HepG2 (cell line): ENCODE results near the gene IL1A. TPM values are rescaled to one million over a fixed set of nuclear protein-coding genes. Genes with fewer than 3 reads are reported as not detected.

ENCODE experiments used
- BORCS8-MEF2B ChIP-seq: sonication (generic); formaldehyde crosslinking; IDR thresholded peaks from 2 replicates; pipeline ENCODE4 v1.8.0; 2022; ENCODE audit warnings: mild to moderate bottlenecking, missing genetic modification reagents
- ELF1 ChIP-seq: sonication (generic); formaldehyde crosslinking; IDR thresholded peaks from 2 replicates; pipeline ENCODE4 v1.4.0; 2020; ENCODE audit warnings: missing genetic modification reagents
- EP300 ChIP-seq, 3 experiments: sonication (generic) in 1 of 3; formaldehyde crosslinking in 1 of 3; IDR thresholded peaks; 2 replicates each; pipeline versions ENCODE4 v1.5.1 to v1.6.1; 2011 to 2020; ENCODE audit warnings: low read depth in 2 of 3, low read length in 2 of 3, borderline replicate concordance in 1 of 3, improper control_type of control experiment in 1 of 3, mild to moderate bottlenecking in 1 of 3, missing genetic modification reagents in 1 of 3, moderate library complexity in 1 of 3
- JARID2 ChIP-seq: sonication (generic); formaldehyde crosslinking; IDR thresholded peaks from 2 replicates; pipeline ENCODE4 v1.8.1; 2023; ENCODE audit warnings: missing genetic modification reagents, inconsistent platforms; ENCODE audit not compliant: insufficient replicate concordance
- NONO ChIP-seq, 2 experiments: fragments of 450-650 bp in 1 of 2; sonication (generic) in 1 of 2; formaldehyde crosslinking in 1 of 2; IDR thresholded peaks in 1 of 2; conservative IDR thresholded peaks in 1 of 2; 2 replicates each; pipeline versions ENCODE4 v1.6.1 to v1.8.0; 2017 to 2022; ENCODE audit warnings: mild to moderate bottlenecking in 1 of 2, missing genetic modification reagents in 1 of 2, moderate library complexity in 1 of 2
- REPIN1 ChIP-seq: sonication (generic); formaldehyde crosslinking; IDR thresholded peaks from 2 replicates; pipeline ENCODE4 v1.8.0; 2022; ENCODE audit warnings: missing genetic modification reagents, low read depth, mild to moderate bottlenecking, borderline replicate concordance
- RFXANK ChIP-seq: IDR thresholded peaks from 2 replicates; pipeline ENCODE4 v1.6.1; 2016
- SALL1 ChIP-seq: sonication (generic); formaldehyde crosslinking; IDR thresholded peaks from 2 replicates; pipeline ENCODE4 v1.8.0; 2022; ENCODE audit warnings: mild to moderate bottlenecking, missing genetic modification reagents
- SP2 ChIP-seq: sonication (generic); formaldehyde crosslinking; IDR thresholded peaks from 2 replicates; pipeline ENCODE4 v1.5.1; 2020; ENCODE audit warnings: mild to moderate bottlenecking, missing genetic modification reagents
- ZBTB7A ChIP-seq: sonication (generic); formaldehyde crosslinking; IDR thresholded peaks from 2 replicates; pipeline ENCODE4 v1.8.0; 2022; ENCODE audit warnings: mild to moderate bottlenecking, missing genetic modification reagents
- ZNF44 ChIP-seq: sonication (generic); formaldehyde crosslinking; IDR thresholded peaks from 2 replicates; pipeline ENCODE4 v1.5.1; 2020; ENCODE audit warnings: mild to moderate bottlenecking, missing genetic modification reagents
- ZNF709 ChIP-seq: sonication (generic); formaldehyde crosslinking; IDR thresholded peaks from 2 replicates; pipeline ENCODE4 v1.5.0; 2020; ENCODE audit warnings: mild to moderate bottlenecking, missing genetic modification reagents
- ZNF780A ChIP-seq: sonication (generic); formaldehyde crosslinking; IDR thresholded peaks from 2 replicates; pipeline ENCODE4 v1.8.0; 2022; ENCODE audit warnings: mild to moderate bottlenecking, missing genetic modification reagents, moderate library complexity
- polyA plus RNA-seq, 8 experiments: library from polyadenylated mRNA; depleted of rRNA in 3 of 8; stranded (reverse) in 7 of 8; unstranded in 1 of 8; fragments of >200 nt; fragmentation: Illumina TruSeq in 4 of 8; extraction: Trizol in 4 of 8; gene quantifications; 2 replicates each; pipeline versions ENCODE4 v1.2.1 to v1.2.3, GENCODE V29; 2011 to 2016; ENCODE audit warnings: low read depth in 4 of 8, missing spikeins in 1 of 8, mixed read lengths in 1 of 8; ENCODE audit not compliant: insufficient read depth in 1 of 8
- total RNA-seq, 5 experiments: library from RNA; depleted of rRNA; stranded (reverse); fragments of >200 nt; fragmentation: Illumina TruSeq; extraction: Trizol; gene quantifications; 2 replicates each; pipeline ENCODE4 v1.2.3, GENCODE V29; 2016; ENCODE audit warnings: low read depth in 1 of 5
- TF ChIP-seq, protein P1 (sequence below), 2 experiments: sonication (generic) in 1 of 2; formaldehyde crosslinking in 1 of 2; IDR thresholded peaks; 2 replicates each; pipeline versions ENCODE4 v1.5.1 to v1.6.1; 2011 to 2020; ENCODE audit warnings: borderline replicate concordance in 1 of 2, low read depth in 1 of 2, low read length in 1 of 2, mild to moderate bottlenecking in 1 of 2, missing genetic modification reagents in 1 of 2, moderate library complexity in 1 of 2
- TF ChIP-seq, protein P2 (sequence below): IDR thresholded peaks from 2 replicates; pipeline ENCODE4 v1.6.1; 2012; ENCODE audit warnings: inconsistent platforms
- TF ChIP-seq, protein P3 (sequence below): sonication (generic); formaldehyde crosslinking; IDR thresholded peaks from 2 replicates; pipeline ENCODE4 v1.4.0; 2020; ENCODE audit warnings: missing genetic modification reagents, mild to moderate bottlenecking, borderline replicate concordance

Gene IL1A
- total and polyA plus RNA-seq, 2 of the 13 experiments (the other 11 are each of a cell fraction or from before 2014, with no cell fraction given): not detected

DNA sequence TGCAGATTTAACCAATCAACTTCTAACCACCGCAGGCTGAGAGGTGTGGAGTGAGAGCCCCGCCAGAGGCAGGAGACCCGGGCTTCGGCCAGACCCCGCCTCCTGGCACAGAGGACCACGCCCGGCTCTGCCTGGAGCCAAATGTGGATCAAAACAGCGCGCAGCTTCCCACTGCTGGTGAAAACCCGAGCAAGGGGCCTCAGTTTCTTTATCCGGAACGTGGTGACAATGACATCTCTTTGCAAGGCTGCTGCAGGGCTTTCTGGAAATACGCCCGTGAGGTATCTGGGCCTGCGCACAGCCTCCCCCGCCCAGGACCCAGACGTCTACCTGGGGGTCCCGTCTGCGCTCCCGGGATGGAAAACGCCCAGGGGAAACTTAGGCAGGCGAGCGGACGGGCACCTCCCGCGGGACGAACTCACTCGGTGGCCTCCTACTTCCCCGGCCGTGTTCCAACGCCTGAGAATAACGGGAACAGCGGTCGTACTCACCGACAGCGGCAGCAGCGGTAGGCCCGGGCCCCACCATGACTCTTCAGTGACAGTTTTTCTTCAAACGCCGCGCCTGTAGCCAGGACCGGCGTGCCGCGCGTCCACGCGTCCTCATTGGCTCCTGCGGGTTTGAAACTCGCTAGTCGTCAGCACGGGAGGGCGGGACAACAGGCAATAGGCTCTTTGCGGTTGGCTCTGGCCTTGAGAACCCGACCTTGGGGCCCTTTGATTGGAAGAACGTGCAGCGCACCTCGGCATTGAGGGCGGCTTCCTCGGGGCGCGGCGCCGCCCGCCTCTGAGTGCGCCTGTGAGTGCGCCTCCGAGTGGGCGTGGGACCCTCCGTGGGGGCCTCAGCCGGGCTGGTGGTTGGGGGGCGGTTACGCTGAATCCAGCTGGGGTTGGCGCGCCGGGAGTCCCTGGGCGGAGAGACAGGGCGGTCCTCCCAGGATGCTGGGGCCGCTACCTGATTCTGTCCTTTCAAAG, 19.9 kb downstream of the IL1A start, which contains the start of gene CKAP2L (continued):
- TF ChIP-seq EP300 (IDR thresholded peaks at IDR 0.05; ENCODE audit: low read depth in 2 of 2, low read length in 2 of 2): peak in 1 of 2 experiments; percentile 8; a peak in 1 of 4 replicates
- no peak; the same call in 1 of the 2 replicates for TF ChIP-seq EP300 (CRISPR knock-in tag; IDR thresholded peaks at IDR 0.05; ENCODE audit: borderline replicate concordance)
- no peak; the same call in 1 of the 2 replicates for TF ChIP-seq ZNF44 (CRISPR knock-in tag)
- TF ChIP-seq JARID2 (CRISPR knock-in tag): peak; percentile 80
- peak; percentile 99 for TF ChIP-seq REPIN1
- TF ChIP-seq SP2 (CRISPR knock-in tag): peak; percentile 98
- peak; percentile 93; the same call in 1 of the 2 replicates for TF ChIP-seq ZBTB7A (CRISPR knock-in tag)
- TF ChIP-seq SALL1: peak; percentile 83
- peak; percentile 62 for TF ChIP-seq ELF1 (CRISPR knock-in tag)
- TF ChIP-seq, protein P1, sequence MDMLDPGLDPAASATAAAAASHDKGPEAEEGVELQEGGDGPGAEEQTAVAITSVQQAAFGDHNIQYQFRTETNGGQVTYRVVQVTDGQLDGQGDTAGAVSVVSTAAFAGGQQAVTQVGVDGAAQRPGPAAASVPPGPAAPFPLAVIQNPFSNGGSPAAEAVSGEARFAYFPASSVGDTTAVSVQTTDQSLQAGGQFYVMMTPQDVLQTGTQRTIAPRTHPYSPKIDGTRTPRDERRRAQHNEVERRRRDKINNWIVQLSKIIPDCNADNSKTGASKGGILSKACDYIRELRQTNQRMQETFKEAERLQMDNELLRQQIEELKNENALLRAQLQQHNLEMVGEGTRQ (IDR thresholded peaks at IDR 0.05; ENCODE audit: low read depth, low read length): no peak
- TF ChIP-seq, protein P1 (CRISPR knock-in tag; IDR thresholded peaks at IDR 0.05; ENCODE audit: borderline replicate concordance): no peak; the same call in 1 of the 2 replicates
- TF ChIP-seq, protein P2, sequence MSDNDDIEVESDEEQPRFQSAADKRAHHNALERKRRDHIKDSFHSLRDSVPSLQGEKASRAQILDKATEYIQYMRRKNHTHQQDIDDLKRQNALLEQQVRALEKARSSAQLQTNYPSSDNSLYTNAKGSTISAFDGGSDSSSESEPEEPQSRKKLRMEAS: peak; percentile 94
- no peak for TF ChIP-seq RFXANK (CRISPR knock-in tag)
- peak; percentile 100 for TF ChIP-seq BORCS8-MEF2B (CRISPR knock-in tag)
- TF ChIP-seq ZNF780A (CRISPR knock-in tag): peak; percentile 91
- TF ChIP-seq ZNF709: no peak
- TF ChIP-seq NONO (IDR thresholded peaks at IDR 0.05): no peak
- peak; percentile 66 for TF ChIP-seq NONO (CRISPR knock-in tag; conservative IDR thresholded peaks at IDR 0.05)
- TF ChIP-seq, protein P3, sequence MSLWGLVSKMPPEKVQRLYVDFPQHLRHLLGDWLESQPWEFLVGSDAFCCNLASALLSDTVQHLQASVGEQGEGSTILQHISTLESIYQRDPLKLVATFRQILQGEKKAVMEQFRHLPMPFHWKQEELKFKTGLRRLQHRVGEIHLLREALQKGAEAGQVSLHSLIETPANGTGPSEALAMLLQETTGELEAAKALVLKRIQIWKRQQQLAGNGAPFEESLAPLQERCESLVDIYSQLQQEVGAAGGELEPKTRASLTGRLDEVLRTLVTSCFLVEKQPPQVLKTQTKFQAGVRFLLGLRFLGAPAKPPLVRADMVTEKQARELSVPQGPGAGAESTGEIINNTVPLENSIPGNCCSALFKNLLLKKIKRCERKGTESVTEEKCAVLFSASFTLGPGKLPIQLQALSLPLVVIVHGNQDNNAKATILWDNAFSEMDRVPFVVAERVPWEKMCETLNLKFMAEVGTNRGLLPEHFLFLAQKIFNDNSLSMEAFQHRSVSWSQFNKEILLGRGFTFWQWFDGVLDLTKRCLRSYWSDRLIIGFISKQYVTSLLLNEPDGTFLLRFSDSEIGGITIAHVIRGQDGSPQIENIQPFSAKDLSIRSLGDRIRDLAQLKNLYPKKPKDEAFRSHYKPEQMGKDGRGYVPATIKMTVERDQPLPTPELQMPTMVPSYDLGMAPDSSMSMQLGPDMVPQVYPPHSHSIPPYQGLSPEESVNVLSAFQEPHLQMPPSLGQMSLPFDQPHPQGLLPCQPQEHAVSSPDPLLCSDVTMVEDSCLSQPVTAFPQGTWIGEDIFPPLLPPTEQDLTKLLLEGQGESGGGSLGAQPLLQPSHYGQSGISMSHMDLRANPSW (CRISPR knock-in tag): peak; percentile 68; the same call in 1 of the 2 replicates
